ENCODE measurements around the gene NR1I3.

GRCh38 chr1:161191971-161192370 lies 46.0 kb downstream of the NR1I3 start:
- TF ChIP-seq CTCF (IDR thresholded peaks at IDR 0.05), result no peak
- no peak for TF ChIP-seq POLR2A (IDR thresholded peaks at IDR 0.05)
- no peak for TF ChIP-seq POLR2AphosphoS5 (IDR thresholded peaks at IDR 0.05)

All from suprapubic skin (tissue), 4 donors.